HepG2 (cell line): Measurements from ENCODE around the gene CLASRP. TPM values are rescaled to one million over a fixed set of nuclear protein-coding genes. Genes with fewer than 3 reads are reported as not detected.
A peak's percentile ranks its signal among the peaks of the same experiment; 100 is the strongest.

ENCODE experiments used
- ARNT ChIP-seq: fragments of 450-650 bp; IDR thresholded peaks from 2 replicates; pipeline ENCODE4 v1.6.1; 2017
- CAMTA2 ChIP-seq: sonication (generic); formaldehyde crosslinking; IDR thresholded peaks from 2 replicates; pipeline ENCODE4 v1.4.0; 2020; ENCODE audit warnings: mild to moderate bottlenecking, missing genetic modification reagents, borderline replicate concordance
- GLI4 ChIP-seq: sonication (generic); formaldehyde crosslinking; IDR thresholded peaks from 2 replicates; pipeline ENCODE4 v1.5.1; 2020; ENCODE audit warnings: missing genetic modification reagents, mild to moderate bottlenecking, moderate library complexity, borderline replicate concordance
- IKZF1 ChIP-seq: fragments of 450-650 bp; IDR thresholded peaks from 2 replicates; pipeline ENCODE4 v1.7.1; 2016
- KLF15 ChIP-seq: sonication (generic); formaldehyde crosslinking; IDR thresholded peaks from 2 replicates; pipeline ENCODE4 v1.8.1; 2023; ENCODE audit warnings: borderline replicate concordance, mild to moderate bottlenecking, inconsistent platforms, missing genetic modification reagents, mixed read lengths
- MZF1 ChIP-seq: sonication (generic); formaldehyde crosslinking; IDR thresholded peaks from 2 replicates; pipeline ENCODE4 v1.8.1; 2023; ENCODE audit warnings: mild to moderate bottlenecking, missing genetic modification reagents, borderline replicate concordance
- NFRKB ChIP-seq: fragments of 450-650 bp; IDR thresholded peaks from 2 replicates; pipeline ENCODE4 v1.6.1; 2017
- ONECUT2 ChIP-seq: sonication (generic); formaldehyde crosslinking; IDR thresholded peaks from 2 replicates; pipeline ENCODE4 v1.4.0; 2020; ENCODE audit warnings: missing genetic modification reagents
- ZBTB38 ChIP-seq: sonication (generic); formaldehyde crosslinking; IDR thresholded peaks from 2 replicates; pipeline ENCODE4 v1.5.1; 2020; ENCODE audit warnings: mild to moderate bottlenecking, missing genetic modification reagents
- ZBTB42 ChIP-seq: sonication (generic); formaldehyde crosslinking; IDR thresholded peaks from 2 replicates; pipeline ENCODE4 v1.5.0; 2020; ENCODE audit warnings: mild to moderate bottlenecking, missing genetic modification reagents
- ZBTB44 ChIP-seq: sonication (generic); formaldehyde crosslinking; IDR thresholded peaks from 2 replicates; pipeline ENCODE4 v1.4.0; 2020; ENCODE audit warnings: missing genetic modification reagents
- ZNF143 ChIP-seq: sonication (generic); formaldehyde crosslinking; IDR thresholded peaks from 2 replicates; pipeline ENCODE4 v1.4.0; 2020; ENCODE audit warnings: missing genetic modification reagents
- ZNF609 ChIP-seq: sonication (generic); formaldehyde crosslinking; IDR thresholded peaks from 2 replicates; pipeline ENCODE4 v1.4.0; 2020; ENCODE audit warnings: mild to moderate bottlenecking, missing genetic modification reagents, borderline replicate concordance
- ZNF629 ChIP-seq: sonication (generic); formaldehyde crosslinking; conservative IDR thresholded peaks from 2 replicates; pipeline ENCODE4 v1.5.0; 2020; ENCODE audit warnings: missing genetic modification reagents
- ZNF660 ChIP-seq: sonication (generic); formaldehyde crosslinking; IDR thresholded peaks from 2 replicates; pipeline ENCODE4 v1.5.1; 2020; ENCODE audit warnings: mild to moderate bottlenecking, low read depth, missing genetic modification reagents, borderline replicate concordance
- ZNF704 ChIP-seq: sonication (generic); formaldehyde crosslinking; IDR thresholded peaks from 2 replicates; pipeline ENCODE4 v1.8.1; 2023; ENCODE audit warnings: mild to moderate bottlenecking, inconsistent platforms, moderate library complexity, missing genetic modification reagents, borderline replicate concordance
- ZNF746 ChIP-seq: sonication (generic); formaldehyde crosslinking; IDR thresholded peaks from 2 replicates; pipeline ENCODE4 v1.8.0; 2022; ENCODE audit warnings: mild to moderate bottlenecking, missing genetic modification reagents
- ZSCAN21 ChIP-seq: sonication (generic); formaldehyde crosslinking; IDR thresholded peaks from 2 replicates; pipeline ENCODE4 v1.8.0; 2022; ENCODE audit warnings: mild to moderate bottlenecking, missing genetic modification reagents, moderate library complexity, borderline replicate concordance
- polyA plus RNA-seq, 8 experiments: library from polyadenylated mRNA; depleted of rRNA in 3 of 8; stranded (reverse) in 7 of 8; unstranded in 1 of 8; fragments of >200 nt; fragmentation: Illumina TruSeq in 4 of 8; extraction: Trizol in 4 of 8; gene quantifications; 2 replicates each; pipeline versions ENCODE4 v1.2.1 to v1.2.3, GENCODE V29; 2011 to 2016; ENCODE audit warnings: low read depth in 4 of 8, missing spikeins in 1 of 8, mixed read lengths in 1 of 8; ENCODE audit not compliant: insufficient read depth in 1 of 8
- total RNA-seq, 5 experiments: library from RNA; depleted of rRNA; stranded (reverse); fragments of >200 nt; fragmentation: Illumina TruSeq; extraction: Trizol; gene quantifications; 2 replicates each; pipeline ENCODE4 v1.2.3, GENCODE V29; 2016; ENCODE audit warnings: low read depth in 1 of 5
- TF ChIP-seq, protein P1 (sequence below): IDR thresholded peaks from 2 replicates; pipeline ENCODE4 v1.6.1; 2016; ENCODE audit warnings: low read depth, borderline replicate concordance
- TF ChIP-seq, protein P2 (sequence below), 2 experiments: fragments of 450-650 bp in 1 of 2; sonication (generic) in 1 of 2; formaldehyde crosslinking; IDR thresholded peaks; 2 replicates each; pipeline versions ENCODE4 v1.5.0 to v1.8.0; 2020 to 2022; ENCODE audit warnings: mild to moderate bottlenecking in 1 of 2, missing genetic modification reagents in 1 of 2

Gene CLASRP
- total and polyA plus RNA-seq, 2 of the 13 experiments (the other 11 are each of a cell fraction or from before 2014, with no cell fraction given), result 32.0 to 51.4 TPM

DNA sequence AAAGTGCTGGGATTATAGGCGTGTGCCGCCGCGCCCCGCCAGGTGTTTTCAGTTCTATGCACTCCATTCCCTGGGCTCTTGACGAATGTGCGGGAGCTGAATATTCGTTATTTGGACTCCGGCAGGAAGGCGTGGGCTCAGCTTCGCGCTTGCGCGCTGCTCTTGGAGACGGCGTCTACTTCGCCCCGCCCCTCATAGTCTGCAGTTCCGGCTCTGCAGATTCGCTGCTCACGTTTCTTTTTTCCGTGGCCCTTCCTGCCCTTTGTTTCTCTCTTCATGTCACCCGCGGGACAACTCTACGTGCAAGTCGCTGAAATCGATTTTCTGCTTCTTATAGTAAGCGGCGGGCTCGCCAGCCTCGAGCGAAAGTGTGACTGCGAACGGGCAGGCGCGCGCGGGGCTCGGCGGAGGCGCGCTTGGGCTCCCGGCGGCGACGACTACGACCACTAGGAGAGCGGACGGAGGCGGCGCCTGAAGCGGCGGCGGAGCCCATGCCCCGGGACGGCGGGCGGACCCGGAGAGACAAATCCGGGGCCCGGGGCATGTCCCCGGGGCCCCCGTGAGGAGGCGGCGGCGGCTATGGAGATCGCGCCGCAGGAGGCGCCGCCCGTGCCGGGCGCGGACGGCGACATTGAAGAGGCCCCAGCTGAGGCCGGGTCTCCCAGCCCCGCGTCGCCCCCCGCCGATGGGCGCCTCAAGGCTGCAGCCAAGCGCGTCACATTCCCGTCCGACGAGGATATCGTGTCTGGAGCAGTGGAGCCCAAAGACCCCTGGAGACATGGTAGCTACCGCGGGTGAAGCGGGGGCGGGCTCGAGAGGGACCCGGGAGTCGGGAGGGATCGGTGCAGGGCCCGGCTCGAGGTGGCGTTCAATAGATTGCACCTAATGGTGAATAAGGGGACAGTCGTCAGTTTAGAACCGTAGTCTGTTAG is 54.2 kb downstream of the CLASRP start, which contains the start of gene PPP1R37 (continued):
- TF ChIP-seq ZNF629 (CRISPR knock-in tag) (peak; percentile 27; the same call in 1 of the 2 replicates), IKZF1 (no peak), ZBTB38 (0 out of 2 replicates have a peak, but pooled peaks have one; percentile 40), ONECUT2 (CRISPR knock-in tag) (0 out of 2 replicates have a peak, but pooled peaks have one; percentile 16), ZNF143 (CRISPR knock-in tag) (no peak), ARNT (no peak), CAMTA2 (CRISPR knock-in tag) (0 out of 2 replicates have a peak, but pooled peaks have one; percentile 18), ZNF609 (CRISPR knock-in tag) (no peak), ZNF746 (CRISPR knock-in tag) (peak; percentile 75; the same call in 1 of the 2 replicates), KLF15 (CRISPR knock-in tag) (no peak), ZNF704 (CRISPR knock-in tag) (0 out of 2 replicates have a peak, but pooled peaks have one; percentile 29), ZBTB44 (CRISPR knock-in tag) (no peak), ZNF660 (CRISPR knock-in tag) (no peak), ZSCAN21 (CRISPR knock-in tag) (no peak), MZF1 (CRISPR knock-in tag) (no peak), ZBTB42 (CRISPR knock-in tag) (peak; percentile 72; the same call in 1 of the 2 replicates), NFRKB (no peak), GLI4 (CRISPR knock-in tag) (no peak)
- TF ChIP-seq, protein P1, sequence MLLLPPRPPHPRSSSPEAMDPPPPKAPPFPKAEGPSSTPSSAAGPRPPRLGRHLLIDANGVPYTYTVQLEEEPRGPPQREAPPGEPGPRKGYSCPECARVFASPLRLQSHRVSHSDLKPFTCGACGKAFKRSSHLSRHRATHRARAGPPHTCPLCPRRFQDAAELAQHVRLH (CRISPR knock-in tag), result peak; percentile 83; the same call in 1 of the 2 replicates
- TF ChIP-seq, protein P2, sequence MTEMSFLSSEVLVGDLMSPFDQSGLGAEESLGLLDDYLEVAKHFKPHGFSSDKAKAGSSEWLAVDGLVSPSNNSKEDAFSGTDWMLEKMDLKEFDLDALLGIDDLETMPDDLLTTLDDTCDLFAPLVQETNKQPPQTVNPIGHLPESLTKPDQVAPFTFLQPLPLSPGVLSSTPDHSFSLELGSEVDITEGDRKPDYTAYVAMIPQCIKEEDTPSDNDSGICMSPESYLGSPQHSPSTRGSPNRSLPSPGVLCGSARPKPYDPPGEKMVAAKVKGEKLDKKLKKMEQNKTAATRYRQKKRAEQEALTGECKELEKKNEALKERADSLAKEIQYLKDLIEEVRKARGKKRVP (CRISPR knock-in tag; IDR thresholded peaks at IDR 0.05), result peak in 1 of 2 experiments; percentile 45; a peak in 1 of 4 replicates
